ENCODE results near the gene RNF208.

Gene RNF208

DNA sequence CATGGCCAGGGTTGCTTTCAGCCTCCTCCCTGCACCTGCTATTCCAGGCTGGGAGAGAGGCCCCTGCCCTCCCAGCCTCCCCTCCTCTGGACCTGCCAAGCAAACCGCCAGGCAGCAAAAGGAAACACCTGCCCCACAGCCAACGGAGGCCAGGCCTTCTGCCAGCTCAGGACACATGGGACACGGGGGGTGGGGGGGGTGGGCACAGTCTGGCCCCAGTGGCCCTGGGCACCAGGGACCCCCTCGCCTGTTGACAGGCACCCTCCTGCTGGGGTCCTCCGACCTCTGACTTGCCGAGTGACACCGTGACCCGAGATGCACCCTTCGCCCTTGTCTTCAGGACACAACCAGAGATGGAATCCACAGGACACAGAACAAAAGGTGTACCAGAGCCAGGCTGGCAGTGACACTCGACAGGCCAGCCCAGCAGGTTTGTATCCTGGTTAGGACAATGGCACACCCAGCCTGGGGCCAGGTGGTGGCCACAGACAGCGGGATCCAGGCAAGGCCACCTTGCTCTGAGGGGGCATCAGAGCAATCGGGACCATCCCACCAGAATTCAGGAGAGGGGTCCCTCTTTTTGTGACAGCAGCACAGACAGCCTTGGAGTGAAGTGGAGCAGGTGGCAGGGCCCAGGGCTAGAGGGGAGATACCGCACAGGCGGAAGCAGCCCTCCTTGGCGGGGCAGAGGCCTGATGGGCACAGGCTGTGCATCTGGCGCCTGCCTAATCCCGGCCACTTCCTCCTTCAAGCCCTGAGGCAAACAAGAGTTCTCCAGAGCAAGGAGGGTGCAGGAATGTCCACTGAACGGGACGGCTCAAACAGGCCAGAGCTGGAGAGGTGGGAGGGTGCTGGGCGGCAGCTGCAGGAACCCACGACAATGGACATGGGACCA is 48.9 kb downstream of the RNF208 start:
- no peak for DNase-seq

DNA sequence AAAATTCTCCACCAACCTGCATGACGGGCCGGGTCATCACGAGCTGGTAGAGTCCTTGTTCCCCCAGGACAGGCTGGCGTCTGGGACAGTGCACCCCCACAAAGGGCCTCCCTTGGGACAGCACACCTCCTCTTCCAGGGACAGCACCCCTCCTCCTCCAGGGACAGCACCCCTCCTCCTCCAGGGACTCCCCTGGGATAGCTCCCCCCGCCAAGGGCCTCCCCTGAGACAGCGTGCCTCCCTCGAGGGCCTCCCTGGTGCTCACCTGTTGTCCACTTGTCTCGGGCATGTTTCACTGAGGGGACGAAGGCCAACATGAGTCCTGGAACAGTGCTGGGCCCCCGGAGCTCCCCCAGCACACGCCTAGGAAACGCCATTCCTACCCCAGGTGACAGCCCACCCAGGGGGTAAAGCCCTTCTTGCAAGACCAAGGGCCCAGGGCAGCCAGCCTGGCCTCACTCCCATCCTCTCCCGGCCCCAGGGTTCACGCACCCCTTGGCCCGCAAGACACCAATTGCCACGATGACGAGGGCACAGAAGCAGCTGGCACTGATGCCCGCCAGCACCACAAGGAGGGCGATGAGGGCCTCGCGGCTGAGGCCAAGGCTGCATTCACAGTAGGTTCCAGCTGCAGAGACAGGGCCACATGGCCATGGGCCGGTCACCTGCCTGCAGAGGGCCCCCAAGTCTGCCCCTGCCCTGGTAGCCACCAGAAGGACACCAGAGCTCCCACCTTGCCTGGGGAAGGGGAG is 50.7 kb downstream of the RNF208 start:
- no peak for DNase-seq

DNA sequence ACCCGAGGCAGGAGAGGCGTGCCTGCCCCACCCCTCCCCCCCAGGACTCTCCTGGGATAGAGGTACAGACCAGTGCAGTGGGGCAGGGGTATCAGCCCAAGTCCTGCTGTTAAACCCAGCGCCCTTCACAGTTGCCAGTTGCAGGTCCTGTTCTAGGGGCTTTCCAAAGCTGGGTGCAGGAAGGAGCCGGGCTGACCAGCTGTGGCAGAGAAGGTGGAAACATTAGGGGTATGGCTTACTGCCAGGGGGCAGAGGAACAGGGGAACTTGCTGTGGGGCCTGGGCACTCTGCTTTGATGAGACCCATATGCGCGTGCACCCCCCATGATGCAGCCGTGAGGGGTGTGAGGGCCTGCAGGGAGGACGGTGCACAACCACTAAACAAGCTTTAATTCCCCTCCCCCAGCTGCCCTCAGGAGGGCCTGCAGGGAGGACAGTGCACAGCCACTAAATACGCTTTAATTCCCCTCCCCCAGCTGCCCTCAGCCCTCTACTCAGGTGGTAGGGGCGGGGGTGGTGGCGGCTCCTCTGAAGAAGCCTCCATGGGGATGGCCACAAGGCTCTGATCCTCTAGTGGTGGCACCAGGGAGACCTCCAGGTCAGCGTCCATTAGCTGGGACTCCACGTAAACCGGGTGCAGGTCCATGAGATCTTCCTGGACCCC is 51.4 kb downstream of the RNF208 start:
- DNase-seq = no peak
